ENCODE data around the gene NDUFA11. TPM values are rescaled to one million over a fixed set of nuclear protein-coding genes. Genes with fewer than 3 reads are reported as not detected.

Gene NDUFA11
- total RNA-seq, 6 experiments from 2014 or later = 277 to 334 (median 300) TPM

GRCh38 chr19:5941673-5942072 is 38.1 kb upstream of the NDUFA11 start:
- DNase-seq = no peak
- peak overlapping the region; percentile 24; the same call in 1 of the 2 replicates for H3K27ac Mint-ChIP-seq
- H3K36me3 Mint-ChIP-seq (ENCODE audit: low read depth) = peaks cover 15% of the 10 kb centered on the region; the same call in 1 of the 2 replicates
- H3K4me1 Mint-ChIP-seq (ENCODE audit: low read depth) = peaks cover 24% of the 10 kb centered on the region
- H3K27me3 Mint-ChIP-seq (ENCODE audit: insufficient read depth) = peaks cover 1% of the 10 kb centered on the region; the same call in 1 of the 2 replicates
- no peak for TF ChIP-seq CTCF (IDR thresholded peaks at IDR 0.05)
- H3K4me3 Mint-ChIP-seq = no peak overlapping the region
- H3K9me3 Mint-ChIP-seq = no peaks in the 10 kb centered on the region

- H3K36me3 Mint-ChIP-seq (ENCODE audit: low read depth) = peaks cover 17% of the 10 kb centered on the region; the same call in 1 of the 2 replicates
- H3K4me1 Mint-ChIP-seq (ENCODE audit: low read depth) = peaks cover 36% of the 10 kb centered on the region
- H3K9me3 Mint-ChIP-seq = no peaks in the 10 kb centered on the region
- no peak overlapping the region for H3K4me3 Mint-ChIP-seq
- TF ChIP-seq CTCF (IDR thresholded peaks at IDR 0.05) = no peak
- peaks cover 1% of the 10 kb centered on the region; the same call in 1 of the 2 replicates for H3K27me3 Mint-ChIP-seq (ENCODE audit: insufficient read depth)
- no peak for DNase-seq
- H3K27ac Mint-ChIP-seq = no peak overlapping the region
These were observed 36.9 kb upstream of the NDUFA11 start for GRCh38 chr19:5940260-5941208.

GRCh38 chr19:5937550-5937949 is 34.0 kb upstream of the NDUFA11 start:
- no peak overlapping the region for H3K4me3 Mint-ChIP-seq
- no peaks in the 10 kb centered on the region; the same call in 1 of the 2 replicates for H3K27me3 Mint-ChIP-seq (ENCODE audit: insufficient read depth)
- no peak for DNase-seq
- TF ChIP-seq CTCF (IDR thresholded peaks at IDR 0.05) = no peak; the same call in 1 of the 2 replicates
- no peak overlapping the region for H3K27ac Mint-ChIP-seq
- H3K4me1 Mint-ChIP-seq (ENCODE audit: low read depth) = peaks cover 31% of the 10 kb centered on the region
- H3K36me3 Mint-ChIP-seq (ENCODE audit: low read depth) = peaks cover 17% of the 10 kb centered on the region; the same call in 1 of the 2 replicates
- H3K9me3 Mint-ChIP-seq = no peaks in the 10 kb centered on the region

GRCh38 chr19:5936292-5936592 is 32.7 kb upstream of the NDUFA11 start:
- Mint-ChIP-seq H3K4me3 (peak overlapping the region; percentile 62; the same call in 1 of the 2 replicates), H3K9me3 (no peaks in the 10 kb centered on the region), H3K4me1 (ENCODE audit: low read depth) (peaks cover 31% of the 10 kb centered on the region), H3K27me3 (ENCODE audit: insufficient read depth) (no peaks in the 10 kb centered on the region; the same call in 1 of the 2 replicates), H3K36me3 (ENCODE audit: low read depth) (peaks cover 17% of the 10 kb centered on the region; the same call in 1 of the 2 replicates), H3K27ac (peak overlapping the region; percentile 85)
- no peak for DNase-seq
- no peak for TF ChIP-seq CTCF (IDR thresholded peaks at IDR 0.05)

GRCh38 chr19:5935473-5936291 is 32.1 kb upstream of the NDUFA11 start:
- Mint-ChIP-seq H3K9me3 (no peaks in the 10 kb centered on the region), H3K27me3 (ENCODE audit: insufficient read depth) (no peaks in the 10 kb centered on the region; the same call in 1 of the 2 replicates), H3K4me1 (ENCODE audit: low read depth) (peaks cover 31% of the 10 kb centered on the region), H3K4me3 (peak overlapping the region; percentile 62), H3K27ac (peak overlapping the region; percentile 85), H3K36me3 (ENCODE audit: low read depth) (peaks cover 17% of the 10 kb centered on the region; the same call in 1 of the 2 replicates)
- DNase-seq = no peak
- TF ChIP-seq CTCF (IDR thresholded peaks at IDR 0.05) = no peak

Data from HFFc6 (cell line).